Astrocyte of the spinal cord (primary cell): ENCODE results near the gene GCN1.

ENCODE experiments used
- DNase-seq: peaks from one replicate; pipeline ENCODE4 v3.0.0; 2011; ENCODE audit warnings: low read depth, low spot score
- H3K4me3 ChIP-seq: 2 replicates; pipeline ENCODE4 v1.5.1; 2011; ENCODE audit warnings: low read depth, mild to moderate bottlenecking, low read length, moderate library complexity
- CTCF ChIP-seq: IDR thresholded peaks from 2 replicates; pipeline ENCODE4 v1.5.1; 2012; ENCODE audit warnings: low read depth, mild to moderate bottlenecking, low read length, inconsistent platforms
- in situ Hi-C: cut with HindIII; loops from 2 replicates; pipeline ENCODE4 v1.10.0; 2017; ENCODE audit warnings: low sequenced_read_pairs

GCN1 gene

GRCh38 chr12:120175062-120175461 is 19.5 kb downstream of the GCN1 start:
- DNase-seq, result no peak
- TF ChIP-seq CTCF, result no peak
- no peak overlapping the region for H3K4me3 ChIP-seq
- in situ Hi-C loops, result no loop called here

GRCh38 chr12:120172053-120172452 is 22.5 kb downstream of the GCN1 start:
- H3K4me3 ChIP-seq, result no peak overlapping the region
- no peak for DNase-seq
- TF ChIP-seq CTCF, result no peak
- in situ Hi-C loops, result no loop called here

GRCh38 chr12:120170631-120171030 is 23.9 kb downstream of the GCN1 start:
- TF ChIP-seq CTCF, result no peak
- DNase-seq, result no peak
- no peak overlapping the region for H3K4me3 ChIP-seq
- in situ Hi-C loops, result no loop called here

GRCh38 chr12:120169946-120170345 is 24.6 kb downstream of the GCN1 start:
- no peak for DNase-seq
- in situ Hi-C loops, result no loop called here
- H3K4me3 ChIP-seq, result no peak overlapping the region
- no peak for TF ChIP-seq CTCF

- no peak overlapping the region for H3K4me3 ChIP-seq
- no peak for DNase-seq
- in situ Hi-C loops, result no loop called here
- TF ChIP-seq CTCF, result no peak
Measured at GRCh38 chr12:120168337-120168736, 26.2 kb downstream of the GCN1 start.

- in situ Hi-C loops, result no loop called here
- TF ChIP-seq CTCF, result no peak
- no peak for DNase-seq
- H3K4me3 ChIP-seq, result no peak overlapping the region
Measured at GRCh38 chr12:120167529-120168095, 26.9 kb downstream of the GCN1 start.

GRCh38 chr12:120164293-120164692 is 30.2 kb downstream of the GCN1 start:
- no peak for TF ChIP-seq CTCF

More at GRCh38 chr12:120164293-120164692, 30.2 kb downstream of the GCN1 start:
- H3K4me3 ChIP-seq, result no peak overlapping the region
- DNase-seq, result no peak
- in situ Hi-C loops, result no loop called here
